GM23338 (cell line): ENCODE results near the gene ZCCHC4. TPM values are rescaled to one million over a fixed set of nuclear protein-coding genes. Genes with fewer than 3 reads are reported as not detected.

Source experiments
- ATAC-seq: fragments of 200-7000 bp; cut with Tn5 transposase; 3 replicates; pipeline ENCODE4 v1.9.1; 2020
- DNase-seq: peaks from one replicate; pipeline ENCODE4 v3.0.0-alpha.2; 2015; ENCODE audit warnings: low spot score
- H2AFZ ChIP-seq: fragments of 200-600 bp; sonication (generic); 2 replicates; pipeline ENCODE4 v1.8.0; 2016; ENCODE audit warnings: antibody characterized with exemption, mild to moderate bottlenecking, moderate library complexity
- H3F3A ChIP-seq: fragments of 200-600 bp; sonication (generic); replicated peaks from 2 replicates; pipeline ENCODE4 v1.8.0; 2017; ENCODE audit warnings: antibody characterized with exemption, mixed run types, low read depth
- H3K27ac ChIP-seq: fragments of 200-600 bp; sonication (generic); 2 replicates; pipeline ENCODE4 v1.6.1; 2016; ENCODE audit warnings: low read depth
- H3K27me3 ChIP-seq: fragments of 200-600 bp; sonication (generic); 2 replicates; pipeline ENCODE4 v1.8.0; 2016; ENCODE audit warnings: mild to moderate bottlenecking, mixed run types, moderate library complexity; ENCODE audit not compliant: insufficient read depth
- H3K36me3 ChIP-seq: fragments of 200-600 bp; sonication (generic); 2 replicates; pipeline ENCODE4 v1.8.0; 2016; ENCODE audit warnings: mild to moderate bottlenecking; ENCODE audit not compliant: insufficient read depth
- H3K4me1 ChIP-seq: fragments of 200-600 bp; sonication (generic); 2 replicates; pipeline ENCODE4 v1.8.0; 2016; ENCODE audit warnings: mild to moderate bottlenecking, moderate library complexity; ENCODE audit not compliant: insufficient read depth
- H3K4me2 ChIP-seq: fragments of 200-600 bp; sonication (generic); 2 replicates; pipeline ENCODE4 v1.7.1; 2017; ENCODE audit warnings: mixed run types
- H3K4me3 ChIP-seq: fragments of 200-600 bp; sonication (generic); 2 replicates; pipeline ENCODE4 v1.6.1; 2016; ENCODE audit warnings: mixed run types
- H3K79me2 ChIP-seq: fragments of 200-600 bp; sonication (generic); replicated peaks from 2 replicates; pipeline ENCODE4 v1.8.0; 2017; ENCODE audit warnings: mild to moderate bottlenecking; ENCODE audit not compliant: insufficient read depth
- H3K9me2 ChIP-seq: fragments of 200-600 bp; sonication (generic); 2 replicates; pipeline ENCODE4 v1.8.0; 2017; ENCODE audit not compliant: insufficient read depth
- H4K20me1 ChIP-seq: fragments of 200-600 bp; sonication (generic); replicated peaks from 2 replicates; pipeline ENCODE4 v1.8.0; 2017; ENCODE audit warnings: mild to moderate bottlenecking; ENCODE audit not compliant: insufficient read depth
- H3K27ac Mint-ChIP-seq: 2 replicates; pipeline ENCODE4 v1.8.0; 2020; ENCODE audit warnings: inconsistent platforms, mild to moderate bottlenecking, moderate library complexity, mixed read lengths
- H3K27me3 Mint-ChIP-seq: 3 replicates; pipeline ENCODE4 v1.8.0; 2022; ENCODE audit warnings: low read depth, mild to moderate bottlenecking, moderate library complexity, mixed read lengths, inconsistent platforms; ENCODE audit not compliant: insufficient read depth, poor library complexity
- H3K36me3 Mint-ChIP-seq: 3 replicates; pipeline ENCODE4 v1.8.0; 2021; ENCODE audit warnings: low read depth, mild to moderate bottlenecking, inconsistent platforms, moderate library complexity, mixed read lengths
- H3K4me1 Mint-ChIP-seq: 3 replicates; pipeline ENCODE4 v1.8.0; 2020; ENCODE audit warnings: mild to moderate bottlenecking, inconsistent platforms, mixed read lengths
- H3K4me3 Mint-ChIP-seq: 3 replicates; pipeline ENCODE4 v1.8.0; 2021; ENCODE audit warnings: moderate library complexity, mild to moderate bottlenecking, inconsistent platforms, mixed read lengths
- H3K9me3 Mint-ChIP-seq: 3 replicates; pipeline ENCODE4 v1.8.0; 2020; ENCODE audit warnings: moderate library complexity, mild to moderate bottlenecking, inconsistent platforms, mixed read lengths
- CREB1 ChIP-seq: fragments of 250-450 bp; sonication (Bioruptor Pico); IDR thresholded peaks from 2 replicates; pipeline ENCODE4 v1.5.0; 2020; ENCODE audit warnings: low read depth, mild to moderate bottlenecking, moderate library complexity
- EZH2phosphoT487 ChIP-seq: fragments of 200-600 bp; sonication (generic); IDR thresholded peaks from one replicate; pipeline ENCODE4 v1.8.1; 2018; ENCODE audit warnings: antibody characterized with exemption; ENCODE audit not compliant: unreplicated experiment
- JUNB ChIP-seq: IDR thresholded peaks from one replicate; pipeline ENCODE4 v1.6.1; 2016; ENCODE audit warnings: antibody characterized with exemption; ENCODE audit not compliant: unreplicated experiment
- NANOG ChIP-seq: IDR thresholded peaks from 2 replicates; pipeline ENCODE4 v1.6.1; 2016; ENCODE audit warnings: antibody characterized with exemption, borderline replicate concordance
- POLR2AphosphoS5 ChIP-seq: IDR thresholded peaks from 2 replicates; pipeline ENCODE4 v1.6.1; 2016; ENCODE audit warnings: antibody characterized with exemption, low read depth
- STAT1 ChIP-seq: IDR thresholded peaks from one replicate; pipeline ENCODE4 v1.6.1; 2016; ENCODE audit warnings: antibody characterized with exemption; ENCODE audit not compliant: unreplicated experiment
- ZNF331 ChIP-seq: fragments of 250-450 bp; sonication (Bioruptor Pico); IDR thresholded peaks from 2 replicates; pipeline ENCODE4 v1.5.0; 2020; ENCODE audit warnings: low read depth, mild to moderate bottlenecking, moderate library complexity
- polyA plus RNA-seq: library from polyadenylated mRNA; unstranded; fragments of >200 nt; fragmentation: Nextera tagmentation; extraction: Ambion mirVana; gene quantifications from 2 replicates; pipeline ENCODE4 v1.2.1, GENCODE V29; 2016
- total RNA-seq: library from RNA; depleted of rRNA; stranded (reverse); fragments of >200 nt; shearing (Covaris generic); gene quantifications from 2 replicates; pipeline ENCODE4 v1.2.3, GENCODE V29; 2014
- TF ChIP-seq, protein P1 (sequence below): IDR thresholded peaks from 2 replicates; pipeline ENCODE4 v1.6.1; 2016; ENCODE audit warnings: antibody characterized with exemption
- TF ChIP-seq, protein P2 (sequence below): fragments of 250-450 bp; sonication (Bioruptor Pico); IDR thresholded peaks from 2 replicates; pipeline ENCODE4 v1.5.0; 2020; ENCODE audit warnings: mild to moderate bottlenecking, moderate library complexity
- TF ChIP-seq, protein P3 (sequence below): IDR thresholded peaks from one replicate; pipeline ENCODE4 v1.6.1; 2018; ENCODE audit warnings: antibody characterized with exemption; ENCODE audit not compliant: unreplicated experiment

Gene ZCCHC4
- total and polyA plus RNA-seq, 2 experiments from 2014 or later = 11.3 to 17.9 TPM

DNA sequence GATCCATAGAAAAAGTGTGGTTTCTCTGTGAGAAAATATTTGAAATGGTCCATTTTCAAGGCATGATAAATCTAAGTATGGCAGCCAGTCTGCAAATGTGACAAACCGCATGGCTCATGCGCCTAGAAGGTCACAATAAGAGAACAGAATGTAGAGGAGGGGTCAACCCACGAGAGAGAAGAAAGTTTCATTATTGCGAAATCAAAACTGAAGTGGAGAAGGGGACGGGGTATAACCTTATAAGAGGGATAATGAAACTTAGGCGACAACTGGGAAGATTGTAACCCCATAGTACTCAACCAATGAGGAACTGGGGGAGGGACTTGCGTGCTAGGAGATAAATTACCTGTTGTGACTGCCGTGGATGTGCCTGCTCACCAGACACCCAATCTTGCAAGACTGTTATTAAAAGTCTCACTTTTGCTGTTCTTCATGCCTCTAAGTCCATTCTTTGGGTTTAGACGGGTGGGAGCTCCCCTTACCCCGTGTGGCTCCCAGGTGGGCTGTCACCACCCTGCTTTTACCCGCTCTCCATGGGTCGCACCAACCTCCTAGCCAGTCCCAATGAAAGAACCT lies 21.3 kb upstream of the ZCCHC4 start (continued):
- TF ChIP-seq, protein P1, sequence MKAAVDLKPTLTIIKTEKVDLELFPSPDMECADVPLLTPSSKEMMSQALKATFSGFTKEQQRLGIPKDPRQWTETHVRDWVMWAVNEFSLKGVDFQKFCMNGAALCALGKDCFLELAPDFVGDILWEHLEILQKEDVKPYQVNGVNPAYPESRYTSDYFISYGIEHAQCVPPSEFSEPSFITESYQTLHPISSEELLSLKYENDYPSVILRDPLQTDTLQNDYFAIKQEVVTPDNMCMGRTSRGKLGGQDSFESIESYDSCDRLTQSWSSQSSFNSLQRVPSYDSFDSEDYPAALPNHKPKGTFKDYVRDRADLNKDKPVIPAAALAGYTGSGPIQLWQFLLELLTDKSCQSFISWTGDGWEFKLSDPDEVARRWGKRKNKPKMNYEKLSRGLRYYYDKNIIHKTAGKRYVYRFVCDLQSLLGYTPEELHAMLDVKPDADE = no peak

DNA sequence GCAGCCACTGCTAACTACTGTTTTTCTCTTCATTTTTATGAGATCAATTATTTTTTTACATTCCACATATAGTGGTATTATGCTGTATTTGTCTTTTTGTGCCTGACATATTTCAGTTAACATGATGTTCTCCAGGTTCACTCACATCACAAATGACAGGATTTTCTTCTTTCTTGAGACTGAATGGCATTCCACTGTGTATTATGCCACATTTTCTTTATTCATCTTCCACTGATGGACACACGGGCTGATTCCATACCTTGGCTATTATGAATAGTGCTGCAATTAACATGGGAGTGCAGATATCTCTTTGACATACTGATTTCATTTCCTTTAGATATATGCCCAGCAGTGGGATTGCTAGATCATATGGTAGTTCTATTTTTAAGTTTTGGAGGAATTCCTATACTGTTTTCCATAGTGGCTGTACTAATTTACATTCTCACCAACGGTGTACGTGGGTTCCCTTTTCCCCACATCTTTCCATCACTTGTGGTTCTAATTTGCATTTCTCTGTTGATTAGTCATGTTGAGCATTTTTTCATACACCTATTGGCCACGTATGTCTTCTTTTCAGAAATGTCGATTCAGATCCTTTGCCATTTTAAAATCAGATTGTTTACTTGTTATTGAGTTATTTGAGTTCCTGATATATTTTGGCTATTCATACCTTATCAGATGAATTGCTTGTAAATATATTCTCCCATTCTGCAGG lies 14.9 kb upstream of the ZCCHC4 start:
- Histone ChIP-seq H3K4me3 (no peak overlapping the region), H3K36me3 (no peaks in the 10 kb centered on the region), H3K27ac (no peak overlapping the region), H3K4me1 (no peaks in the 10 kb centered on the region; the same call in 1 of the 2 replicates), H3F3A (no peaks in the 10 kb centered on the region), H3K27me3 (no peaks in the 10 kb centered on the region), H4K20me1 (no peaks in the 10 kb centered on the region), H3K79me2 (no peaks in the 10 kb centered on the region), H3K9me2 (no peaks in the 10 kb centered on the region; the same call in 1 of the 2 replicates), H2AFZ (no peak overlapping the region), H3K4me2 (no peak overlapping the region)
- Mint-ChIP-seq H3K4me3 (no peak overlapping the region), H3K9me3 (no peaks in the 10 kb centered on the region), H3K27ac (no peak overlapping the region), H3K27me3 (no peaks in the 10 kb centered on the region), H3K4me1 (peaks cover 9% of the 10 kb centered on the region; the same call in 2 of the 3 replicates), H3K36me3 (no peaks in the 10 kb centered on the region)
- no peak for TF ChIP-seq STAT1
- TF ChIP-seq, protein P2, sequence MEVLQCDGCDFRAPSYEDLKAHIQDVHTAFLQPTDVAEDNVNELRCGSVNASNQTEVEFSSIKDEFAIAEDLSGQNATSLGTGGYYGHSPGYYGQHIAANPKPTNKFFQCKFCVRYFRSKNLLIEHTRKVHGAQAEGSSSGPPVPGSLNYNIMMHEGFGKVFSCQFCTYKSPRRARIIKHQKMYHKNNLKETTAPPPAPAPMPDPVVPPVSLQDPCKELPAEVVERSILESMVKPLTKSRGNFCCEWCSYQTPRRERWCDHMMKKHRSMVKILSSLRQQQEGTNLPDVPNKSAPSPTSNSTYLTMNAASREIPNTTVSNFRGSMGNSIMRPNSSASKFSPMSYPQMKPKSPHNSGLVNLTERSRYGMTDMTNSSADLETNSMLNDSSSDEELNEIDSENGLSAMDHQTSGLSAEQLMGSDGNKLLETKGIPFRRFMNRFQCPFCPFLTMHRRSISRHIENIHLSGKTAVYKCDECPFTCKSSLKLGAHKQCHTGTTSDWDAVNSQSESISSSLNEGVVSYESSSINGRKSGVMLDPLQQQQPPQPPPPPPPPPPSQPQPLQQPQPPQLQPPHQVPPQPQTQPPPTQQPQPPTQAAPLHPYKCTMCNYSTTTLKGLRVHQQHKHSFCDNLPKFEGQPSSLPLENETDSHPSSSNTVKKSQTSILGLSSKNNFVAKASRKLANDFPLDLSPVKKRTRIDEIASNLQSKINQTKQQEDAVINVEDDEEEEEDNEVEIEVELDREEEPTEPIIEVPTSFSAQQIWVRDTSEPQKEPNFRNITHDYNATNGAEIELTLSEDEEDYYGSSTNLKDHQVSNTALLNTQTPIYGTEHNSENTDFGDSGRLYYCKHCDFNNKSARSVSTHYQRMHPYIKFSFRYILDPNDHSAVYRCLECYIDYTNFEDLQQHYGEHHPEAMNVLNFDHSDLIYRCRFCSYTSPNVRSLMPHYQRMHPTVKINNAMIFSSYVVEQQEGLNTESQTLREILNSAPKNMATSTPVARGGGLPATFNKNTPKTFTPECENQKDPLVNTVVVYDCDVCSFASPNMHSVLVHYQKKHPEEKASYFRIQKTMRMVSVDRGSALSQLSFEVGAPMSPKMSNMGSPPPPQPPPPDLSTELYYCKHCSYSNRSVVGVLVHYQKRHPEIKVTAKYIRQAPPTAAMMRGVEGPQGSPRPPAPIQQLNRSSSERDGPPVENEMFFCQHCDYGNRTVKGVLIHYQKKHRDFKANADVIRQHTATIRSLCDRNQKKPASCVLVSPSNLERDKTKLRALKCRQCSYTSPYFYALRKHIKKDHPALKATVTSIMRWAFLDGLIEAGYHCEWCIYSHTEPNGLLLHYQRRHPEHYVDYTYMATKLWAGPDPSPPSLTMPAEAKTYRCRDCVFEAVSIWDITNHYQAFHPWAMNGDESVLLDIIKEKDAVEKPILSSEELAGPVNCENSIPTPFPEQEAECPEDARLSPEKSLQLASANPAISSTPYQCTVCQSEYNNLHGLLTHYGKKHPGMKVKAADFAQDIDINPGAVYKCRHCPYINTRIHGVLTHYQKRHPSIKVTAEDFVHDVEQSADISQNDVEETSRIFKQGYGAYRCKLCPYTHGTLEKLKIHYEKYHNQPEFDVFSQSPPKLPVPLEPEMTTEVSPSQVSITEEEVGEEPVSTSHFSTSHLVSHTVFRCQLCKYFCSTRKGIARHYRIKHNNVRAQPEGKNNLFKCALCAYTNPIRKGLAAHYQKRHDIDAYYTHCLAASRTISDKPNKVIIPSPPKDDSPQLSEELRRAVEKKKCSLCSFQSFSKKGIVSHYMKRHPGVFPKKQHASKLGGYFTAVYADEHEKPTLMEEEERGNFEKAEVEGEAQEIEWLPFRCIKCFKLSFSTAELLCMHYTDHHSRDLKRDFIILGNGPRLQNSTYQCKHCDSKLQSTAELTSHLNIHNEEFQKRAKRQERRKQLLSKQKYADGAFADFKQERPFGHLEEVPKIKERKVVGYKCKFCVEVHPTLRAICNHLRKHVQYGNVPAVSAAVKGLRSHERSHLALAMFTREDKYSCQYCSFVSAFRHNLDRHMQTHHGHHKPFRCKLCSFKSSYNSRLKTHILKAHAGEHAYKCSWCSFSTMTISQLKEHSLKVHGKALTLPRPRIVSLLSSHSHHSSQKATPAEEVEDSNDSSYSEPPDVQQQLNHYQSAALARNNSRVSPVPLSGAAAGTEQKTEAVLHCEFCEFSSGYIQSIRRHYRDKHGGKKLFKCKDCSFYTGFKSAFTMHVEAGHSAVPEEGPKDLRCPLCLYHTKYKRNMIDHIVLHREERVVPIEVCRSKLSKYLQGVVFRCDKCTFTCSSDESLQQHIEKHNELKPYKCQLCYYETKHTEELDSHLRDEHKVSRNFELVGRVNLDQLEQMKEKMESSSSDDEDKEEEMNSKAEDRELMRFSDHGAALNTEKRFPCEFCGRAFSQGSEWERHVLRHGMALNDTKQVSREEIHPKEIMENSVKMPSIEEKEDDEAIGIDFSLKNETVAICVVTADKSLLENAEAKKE (CRISPR knock-in tag) = no peak
- TF ChIP-seq JUNB = no peak
- no peak for TF ChIP-seq POLR2AphosphoS5
- TF ChIP-seq CREB1 (CRISPR knock-in tag) = no peak
- TF ChIP-seq ZNF331 = no peak
- TF ChIP-seq, protein P1 = no peak
- TF ChIP-seq EZH2phosphoT487 = no peak
- TF ChIP-seq, protein P3, sequence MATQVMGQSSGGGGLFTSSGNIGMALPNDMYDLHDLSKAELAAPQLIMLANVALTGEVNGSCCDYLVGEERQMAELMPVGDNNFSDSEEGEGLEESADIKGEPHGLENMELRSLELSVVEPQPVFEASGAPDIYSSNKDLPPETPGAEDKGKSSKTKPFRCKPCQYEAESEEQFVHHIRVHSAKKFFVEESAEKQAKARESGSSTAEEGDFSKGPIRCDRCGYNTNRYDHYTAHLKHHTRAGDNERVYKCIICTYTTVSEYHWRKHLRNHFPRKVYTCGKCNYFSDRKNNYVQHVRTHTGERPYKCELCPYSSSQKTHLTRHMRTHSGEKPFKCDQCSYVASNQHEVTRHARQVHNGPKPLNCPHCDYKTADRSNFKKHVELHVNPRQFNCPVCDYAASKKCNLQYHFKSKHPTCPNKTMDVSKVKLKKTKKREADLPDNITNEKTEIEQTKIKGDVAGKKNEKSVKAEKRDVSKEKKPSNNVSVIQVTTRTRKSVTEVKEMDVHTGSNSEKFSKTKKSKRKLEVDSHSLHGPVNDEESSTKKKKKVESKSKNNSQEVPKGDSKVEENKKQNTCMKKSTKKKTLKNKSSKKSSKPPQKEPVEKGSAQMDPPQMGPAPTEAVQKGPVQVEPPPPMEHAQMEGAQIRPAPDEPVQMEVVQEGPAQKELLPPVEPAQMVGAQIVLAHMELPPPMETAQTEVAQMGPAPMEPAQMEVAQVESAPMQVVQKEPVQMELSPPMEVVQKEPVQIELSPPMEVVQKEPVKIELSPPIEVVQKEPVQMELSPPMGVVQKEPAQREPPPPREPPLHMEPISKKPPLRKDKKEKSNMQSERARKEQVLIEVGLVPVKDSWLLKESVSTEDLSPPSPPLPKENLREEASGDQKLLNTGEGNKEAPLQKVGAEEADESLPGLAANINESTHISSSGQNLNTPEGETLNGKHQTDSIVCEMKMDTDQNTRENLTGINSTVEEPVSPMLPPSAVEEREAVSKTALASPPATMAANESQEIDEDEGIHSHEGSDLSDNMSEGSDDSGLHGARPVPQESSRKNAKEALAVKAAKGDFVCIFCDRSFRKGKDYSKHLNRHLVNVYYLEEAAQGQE = no peak
- no peak for TF ChIP-seq NANOG
- ATAC-seq (no peak), DNase-seq (no peak)
